Tibial artery (tissue), 4 donors: ENCODE data around the gene ZNF766.
"Not testable (repeated sequence)": the region's sequence is repeated elsewhere in the genome, so short reads cannot be mapped to it uniquely, and the experiment has no call there.

Experiments
- DNase-seq, 2 donors: peaks; one replicate each; pipeline ENCODE4 v3.0.0-alpha.2; 2019
- H3K27ac ChIP-seq, 2 donors: fragments of 200-600 bp; sonication (generic) in 1 of 2; 1 replicate in 1 of 2; 2 replicates in 1 of 2; pipeline ENCODE4 v1.5.1; 2018 to 2019; ENCODE audit warnings: mild to moderate bottlenecking in 1 of 2
- H3K27me3 ChIP-seq, 2 donors: fragments of 200-600 bp; sonication (generic) in 1 of 2; one replicate each; pipeline versions ENCODE4 v1.5.1 to v1.6.0; 2016 to 2019
- H3K36me3 ChIP-seq, 3 donors: fragments of 200-600 bp; sonication (generic) in 2 of 3; one replicate each; pipeline ENCODE4 v1.5.1; 2016 to 2019; ENCODE audit warnings: mild to moderate bottlenecking in 2 of 3
- H3K4me1 ChIP-seq, 4 donors: fragments of 200-600 bp; sonication (generic) in 2 of 4; 1 replicate in 3 of 4; 2 replicates in 1 of 4; pipeline ENCODE4 v1.5.1; 2016 to 2019
- H3K4me3 ChIP-seq, 2 donors: fragments of 200-600 bp; sonication (generic) in 1 of 2; 1 replicate in 1 of 2; 2 replicates in 1 of 2; pipeline ENCODE4 v1.5.1; 2018 to 2019; ENCODE audit warnings: mild to moderate bottlenecking in 2 of 2
- H3K9me3 ChIP-seq, 3 donors: fragments of 200-600 bp; sonication (generic) in 1 of 3; one replicate each; pipeline ENCODE4 v1.5.1; 2016 to 2019
- intact Hi-C: fragments of 100-400 bp; cut with DNase I; formaldehyde crosslinking; loops from one replicate; pipeline ENCODE4 v1.15.0; 2023; ENCODE audit warnings: low total_unique reads
- TF ChIP-seq, protein P1 (sequence below), 2 experiments: fragments of 200-600 bp in 1 of 2; fragments of 450-650 bp in 1 of 2; IDR thresholded peaks; one replicate each; pipeline ENCODE4 v1.5.1; 2017 to 2019; ENCODE audit warnings: antibody characterized with exemption in 2 of 2, mild to moderate bottlenecking in 1 of 2, moderate library complexity in 1 of 2

The ZNF766 gene

DNA sequence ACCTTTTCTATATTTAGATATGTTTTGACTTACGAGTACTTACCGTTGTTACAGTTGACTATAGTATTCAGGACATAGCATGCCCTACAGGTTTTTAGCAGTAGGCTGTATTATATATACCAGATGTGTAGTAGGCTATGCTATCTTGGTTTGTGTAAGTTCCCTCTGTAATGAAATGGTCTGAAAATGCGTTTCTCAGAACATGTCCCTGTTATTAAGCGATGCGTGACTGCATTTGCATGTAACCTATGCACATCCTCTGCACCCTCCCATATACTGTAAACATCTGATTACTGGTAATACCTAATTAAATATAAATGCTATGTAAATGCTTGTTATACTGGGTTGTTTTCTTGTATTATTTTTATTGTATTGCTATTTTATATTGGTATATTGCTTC, 6.6 kb downstream of the ZNF766 start:
- Histone ChIP-seq H3K9me3 (peaks cover 0 to 7% (median 0%) of the 10 kb centered on the region in 3 donors), H3K27me3 (no peaks in the 10 kb centered on the region)

DNA sequence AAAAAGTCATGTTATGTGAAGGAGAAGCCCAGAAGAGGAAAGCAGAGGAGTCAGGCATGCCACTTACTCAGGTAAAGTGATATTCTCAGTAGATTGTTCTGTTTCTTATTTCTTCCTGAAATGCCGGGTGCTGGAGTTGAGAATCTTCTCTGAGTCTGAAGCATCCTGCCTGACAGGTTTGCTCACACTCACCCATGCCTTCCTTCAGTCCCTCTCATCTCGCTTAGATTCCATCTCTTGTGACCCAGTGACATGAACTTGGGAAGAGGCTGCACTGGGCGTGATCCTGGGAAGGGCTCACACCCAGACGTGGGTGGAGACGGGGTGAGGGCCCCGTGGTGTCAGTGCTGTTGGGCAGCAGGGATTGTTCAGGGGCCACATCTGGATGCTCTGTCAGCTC, 8.1 kb downstream of the ZNF766 start:
- H3K4me3 ChIP-seq, result no peak overlapping the region
- no peak overlapping the region for H3K27ac ChIP-seq
- intact Hi-C loops, result loop anchor here (10.0 kb wide), 1 partner anchor 347 kb away; no protein-coding TSS in a partner anchor
- no peak for DNase-seq
- TF ChIP-seq, protein P1, sequence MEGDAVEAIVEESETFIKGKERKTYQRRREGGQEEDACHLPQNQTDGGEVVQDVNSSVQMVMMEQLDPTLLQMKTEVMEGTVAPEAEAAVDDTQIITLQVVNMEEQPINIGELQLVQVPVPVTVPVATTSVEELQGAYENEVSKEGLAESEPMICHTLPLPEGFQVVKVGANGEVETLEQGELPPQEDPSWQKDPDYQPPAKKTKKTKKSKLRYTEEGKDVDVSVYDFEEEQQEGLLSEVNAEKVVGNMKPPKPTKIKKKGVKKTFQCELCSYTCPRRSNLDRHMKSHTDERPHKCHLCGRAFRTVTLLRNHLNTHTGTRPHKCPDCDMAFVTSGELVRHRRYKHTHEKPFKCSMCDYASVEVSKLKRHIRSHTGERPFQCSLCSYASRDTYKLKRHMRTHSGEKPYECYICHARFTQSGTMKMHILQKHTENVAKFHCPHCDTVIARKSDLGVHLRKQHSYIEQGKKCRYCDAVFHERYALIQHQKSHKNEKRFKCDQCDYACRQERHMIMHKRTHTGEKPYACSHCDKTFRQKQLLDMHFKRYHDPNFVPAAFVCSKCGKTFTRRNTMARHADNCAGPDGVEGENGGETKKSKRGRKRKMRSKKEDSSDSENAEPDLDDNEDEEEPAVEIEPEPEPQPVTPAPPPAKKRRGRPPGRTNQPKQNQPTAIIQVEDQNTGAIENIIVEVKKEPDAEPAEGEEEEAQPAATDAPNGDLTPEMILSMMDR (IDR thresholded peaks at IDR 0.05), result no peak
- H3K27me3 ChIP-seq, result no peaks in the 10 kb centered on the region
- peaks cover 0 to 9% (median 5%) of the 10 kb centered on the region in 4 donors for H3K4me1 ChIP-seq
- peaks cover 0 to 7% (median 0%) of the 10 kb centered on the region in 3 donors for H3K9me3 ChIP-seq
- peaks cover 5 to 34% (median 30%) of the 10 kb centered on the region in 3 donors for H3K36me3 ChIP-seq

More for the DNA sequence above, 6.6 kb downstream of the ZNF766 start:
- Histone ChIP-seq H3K4me3 (no peak overlapping the region), H3K4me1 (peaks cover 0 to 15% (median 11%) of the 10 kb centered on the region in 4 donors), H3K36me3 (peaks cover 0 to 22% (median 21%) of the 10 kb centered on the region in 3 donors), H3K27ac (no peak overlapping the region)
- DNase-seq, result no peak
- intact Hi-C loops, result loop anchor here (10.0 kb wide), 1 partner anchor 349 kb away; no protein-coding TSS in a partner anchor
- TF ChIP-seq, protein P1 (IDR thresholded peaks at IDR 0.05), result no peak

DNA sequence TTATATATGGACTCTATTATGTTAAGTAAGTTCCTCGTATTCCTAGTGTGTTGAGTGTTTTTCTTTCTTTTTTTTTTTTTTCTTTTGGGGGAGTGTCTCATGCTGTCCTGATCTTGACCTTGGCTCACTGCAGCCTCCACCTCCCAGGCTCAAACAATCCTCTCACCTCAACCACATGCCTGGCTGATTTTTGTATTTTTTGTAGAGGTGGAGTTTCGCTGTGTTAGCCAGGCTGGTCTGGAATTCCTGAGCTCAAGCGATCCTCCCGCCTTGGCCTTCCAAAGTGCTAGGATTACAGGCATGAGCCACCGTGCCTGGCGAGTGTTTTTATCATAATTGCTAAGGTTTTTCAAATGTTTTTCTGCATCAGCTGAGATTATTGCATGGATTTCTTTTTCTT, 16.9 kb downstream of the ZNF766 start:
- Histone ChIP-seq H3K36me3 (peaks cover 84 to 96% (median 91%) of the 10 kb centered on the region in 3 donors), H3K27me3 (no peaks in the 10 kb centered on the region), H3K27ac (no peak overlapping the region), H3K4me3 (no peak overlapping the region), H3K9me3 (no peaks in the 10 kb centered on the region), H3K4me1 (no peaks in the 10 kb centered on the region)
- no peak for DNase-seq
- intact Hi-C loops, result no loop called here
- TF ChIP-seq, protein P1 (IDR thresholded peaks at IDR 0.05), result no peak

DNA sequence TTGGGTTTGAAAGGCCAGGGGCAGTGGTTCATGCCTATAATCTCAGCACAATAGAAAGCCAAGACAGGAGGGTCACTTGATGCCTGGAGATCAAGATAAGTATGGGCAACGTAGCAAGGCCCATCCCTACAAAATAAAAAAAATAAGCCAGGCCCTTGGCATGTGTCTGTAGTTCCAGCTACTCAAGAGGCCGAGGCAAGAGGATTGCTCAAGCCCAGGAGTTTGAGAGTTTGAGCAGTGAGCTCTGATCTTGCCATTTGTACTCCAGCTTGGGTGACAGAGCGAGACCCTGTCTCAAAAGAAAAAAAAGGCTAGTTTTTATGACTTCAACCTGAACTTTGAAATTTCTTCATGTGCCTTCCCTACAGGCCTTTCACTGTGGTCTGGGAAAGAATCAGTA, 22.4 kb downstream of the ZNF766 start:
- H3K9me3 ChIP-seq, result peaks cover 0 to 4% (median 0%) of the 10 kb centered on the region in 3 donors
- H3K27me3 ChIP-seq, result no peaks in the 10 kb centered on the region
- DNase-seq, result no peak
- H3K4me3 ChIP-seq, result no peak overlapping the region
- H3K27ac ChIP-seq, result no peak overlapping the region
- intact Hi-C loops, result no loop called here
- TF ChIP-seq, protein P1 (IDR thresholded peaks at IDR 0.05), result no peak
- H3K4me1 ChIP-seq, result peaks cover 0 to 8% (median 2%) of the 10 kb centered on the region in 4 donors
- peaks cover 48 to 66% (median 48%) of the 10 kb centered on the region in 3 donors for H3K36me3 ChIP-seq

DNA sequence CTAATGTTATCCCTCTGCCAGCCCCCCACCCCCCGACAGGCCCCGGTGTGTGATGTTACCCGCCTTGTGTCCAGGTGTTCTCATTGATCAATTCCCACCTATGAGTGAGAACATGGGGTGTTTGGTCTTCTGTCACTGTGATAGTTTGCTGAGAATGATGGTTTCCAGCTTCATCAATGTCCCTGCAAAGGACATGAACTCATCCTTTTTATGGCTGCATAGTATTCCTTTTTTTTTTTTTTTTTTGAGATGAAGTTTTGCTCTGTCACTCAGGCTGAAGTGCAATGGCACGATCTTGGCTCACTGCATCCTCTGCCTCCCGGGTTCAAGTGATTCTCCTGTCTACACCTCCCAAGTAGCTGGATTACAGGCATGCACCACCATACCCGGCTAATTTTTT, 23.6 kb downstream of the ZNF766 start:
- Histone ChIP-seq H3K4me1 (peaks cover 0 to 12% (median 6%) of the 10 kb centered on the region in 4 donors), H3K36me3 (peaks cover 39 to 58% (median 40%) of the 10 kb centered on the region in 3 donors)
- H3K27me3 ChIP-seq, H3K4me3 ChIP-seq, intact Hi-C loops, DNase-seq, H3K27ac ChIP-seq, H3K9me3 ChIP-seq: not testable (repeated sequence)

DNA sequence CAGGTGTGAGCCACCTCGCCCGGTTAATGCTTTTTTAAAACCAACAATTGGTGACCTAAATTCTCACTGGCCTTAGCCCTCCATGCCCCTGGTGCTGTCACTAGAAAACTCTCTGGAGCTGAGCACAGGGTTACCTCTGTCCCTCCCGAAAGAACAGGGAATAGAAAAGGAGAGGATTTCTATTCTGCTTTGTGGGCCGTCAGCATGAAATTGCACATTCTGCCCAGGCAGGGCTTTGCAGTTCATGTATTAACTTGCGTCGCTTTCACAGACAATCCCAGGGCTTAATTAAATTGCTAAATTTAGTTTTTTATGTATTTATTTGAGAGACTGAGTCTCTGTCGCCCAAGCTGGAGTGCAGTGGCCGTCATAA, 27.0 kb downstream of the ZNF766 start:
- DNase-seq, result no peak
- intact Hi-C loops, result no loop called here
- peaks cover 21 to 42% (median 28%) of the 10 kb centered on the region in 3 donors for H3K36me3 ChIP-seq
- H3K4me3 ChIP-seq, result peak overlapping the region; percentile 83 to 96
- peaks cover 0 to 4% (median 0%) of the 10 kb centered on the region in 3 donors for H3K9me3 ChIP-seq
- no peaks in the 10 kb centered on the region for H3K27me3 ChIP-seq
- H3K27ac ChIP-seq, result peak overlapping the region; percentile 83 to 96
- H3K4me1 ChIP-seq, result peaks cover 0 to 15% (median 9%) of the 10 kb centered on the region in 4 donors
- TF ChIP-seq, protein P1 (IDR thresholded peaks at IDR 0.05), result no peak
